Urinary bladder (tissue), 2 donors: ENCODE measurements around the gene DNAJC19. TPM values are rescaled to one million over a fixed set of nuclear protein-coding genes. Genes with fewer than 3 reads are reported as not detected.

Source experiments
- polyA plus RNA-seq: library from polyadenylated mRNA; stranded (reverse); fragments of 200-250 nt; gene quantifications from one replicate; pipeline ENCODE4 v1.2.3, GENCODE V29; 2013
- total RNA-seq: library from RNA; depleted of rRNA; stranded (reverse); fragments of >200 nt; gene quantifications from one replicate; pipeline ENCODE4 v1.2.3, GENCODE V29; 2014
- donor health status: healthy.

Gene DNAJC19
- total and polyA plus RNA-seq, 2 donors = 47.2 to 51.8 TPM

Other genes with a start within 250 kb of the DNAJC19 start
- gene FXR1, start 77.1 kb downstream of the DNAJC19 start, total RNA-seq = 211 TPM
- 104 TPM for gene FXR1, start 77.1 kb downstream of the DNAJC19 start, polyA plus RNA-seq